ENCODE results near the gene UNC45B. TPM values are rescaled to one million over a fixed set of nuclear protein-coding genes. Genes with fewer than 3 reads are reported as not detected.

Gene UNC45B
- total and polyA plus RNA-seq, 4 donors: 0.10 to 0.24 (median 0.10) TPM

DNA sequence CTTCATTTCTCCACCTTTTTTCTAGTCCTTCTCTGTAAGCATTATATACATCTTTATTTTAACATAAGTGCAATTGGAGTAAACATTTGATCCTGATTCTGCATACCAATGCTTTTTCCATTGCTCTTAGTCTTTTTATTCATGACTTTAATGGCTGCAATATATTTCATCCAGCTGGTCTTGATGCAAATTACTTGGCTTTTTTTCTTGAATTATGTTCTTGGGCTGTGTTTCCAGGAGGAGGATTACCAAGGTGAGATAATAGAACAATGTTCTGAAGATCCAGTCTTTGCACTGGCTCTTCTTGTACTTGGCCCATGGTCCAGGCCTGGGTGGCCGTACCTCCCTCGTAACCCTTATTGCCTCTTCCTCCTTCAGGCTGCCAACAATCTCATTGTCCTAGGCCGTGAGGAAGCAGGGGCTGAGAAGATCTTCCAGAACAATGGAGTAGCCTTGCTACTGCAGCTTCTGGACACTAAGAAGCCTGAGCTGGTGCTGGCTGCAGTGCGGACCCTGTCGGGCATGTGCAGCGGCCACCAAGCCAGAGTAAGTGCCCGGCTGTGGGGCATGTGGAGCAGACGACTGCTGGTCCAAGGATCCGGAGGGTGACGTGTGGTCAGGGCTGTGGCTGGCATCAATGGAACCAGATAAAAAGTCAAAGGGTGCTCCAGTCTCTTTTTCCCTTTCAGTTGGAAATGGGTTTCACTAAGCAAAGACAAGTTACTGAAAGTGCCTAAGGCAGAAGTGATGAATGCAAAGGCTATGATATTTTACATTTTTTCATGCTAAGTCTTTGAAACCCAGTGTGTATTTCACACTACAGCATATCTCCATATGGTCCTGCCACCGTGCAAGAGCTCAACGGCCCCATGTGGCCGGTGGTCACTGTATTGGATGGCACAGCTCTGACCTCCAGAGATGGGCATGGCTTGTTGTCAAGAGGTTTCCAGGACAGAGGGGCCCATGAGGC, 6.9 kb downstream of the UNC45B start:
- no peak overlapping the region for H3K27ac ChIP-seq (ENCODE audit: low read depth, low read length)
- H3K4me3 ChIP-seq (ENCODE audit: low read depth, low read length): no peak overlapping the region
- H3K9me3 ChIP-seq (ENCODE audit: control insufficient read depth, insufficient read depth, low read length): no peaks in the 10 kb centered on the region
- no peaks in the 10 kb centered on the region for H3K27me3 ChIP-seq (ENCODE audit: control insufficient read depth, insufficient read depth, low read length)
- H3K4me1 ChIP-seq (ENCODE audit: control insufficient read depth, insufficient read depth, low read length): no peaks in the 10 kb centered on the region
- WGBS (ENCODE audit: insufficient coverage): 90% methylated on average over 13 of the region's 13 CpGs
- DNase-seq (ENCODE audit: low read depth in 4 of 6, low spot score in 6 of 6): peak in 1 of 6 donors; percentile 28
- no peaks in the 10 kb centered on the region for H3K36me3 ChIP-seq (ENCODE audit: control insufficient read depth, insufficient read depth, low read length)

- no peak overlapping the region for H3K4me3 ChIP-seq (ENCODE audit: low read depth, low read length)
- no peaks in the 10 kb centered on the region for H3K9me3 ChIP-seq (ENCODE audit: control insufficient read depth, insufficient read depth, low read length)
- H3K36me3 ChIP-seq (ENCODE audit: control insufficient read depth, insufficient read depth, low read length): no peaks in the 10 kb centered on the region
- H3K4me1 ChIP-seq (ENCODE audit: control insufficient read depth, insufficient read depth, low read length): no peaks in the 10 kb centered on the region
- WGBS (ENCODE audit: insufficient coverage): 96% methylated on average over 5 of the region's 7 CpGs
- H3K27me3 ChIP-seq (ENCODE audit: control insufficient read depth, insufficient read depth, low read length): no peaks in the 10 kb centered on the region
- no peak for DNase-seq (ENCODE audit: low read depth in 4 of 6, low spot score in 6 of 6)
- no peak overlapping the region for H3K27ac ChIP-seq (ENCODE audit: low read depth, low read length)
Measured at GRCh38 chr17:35155246-35155645, 7.6 kb downstream of the UNC45B start.

GRCh38 chr17:35159940-35160339, 12.3 kb downstream of the UNC45B start:
- peaks cover 10% of the 10 kb centered on the region for H3K27me3 ChIP-seq (ENCODE audit: control insufficient read depth, insufficient read depth, low read length)
- H3K27ac ChIP-seq (ENCODE audit: low read depth, low read length): no peak overlapping the region
- 94% methylated on average over 2 of the region's 2 CpGs for WGBS (ENCODE audit: insufficient coverage)
- H3K36me3 ChIP-seq (ENCODE audit: control insufficient read depth, insufficient read depth, low read length): no peaks in the 10 kb centered on the region
- no peak for DNase-seq (ENCODE audit: low read depth in 4 of 6, low spot score in 6 of 6)
- H3K4me3 ChIP-seq (ENCODE audit: low read depth, low read length): no peak overlapping the region
- no peaks in the 10 kb centered on the region for H3K9me3 ChIP-seq (ENCODE audit: control insufficient read depth, insufficient read depth, low read length)
- no peaks in the 10 kb centered on the region for H3K4me1 ChIP-seq (ENCODE audit: control insufficient read depth, insufficient read depth, low read length)

DNA sequence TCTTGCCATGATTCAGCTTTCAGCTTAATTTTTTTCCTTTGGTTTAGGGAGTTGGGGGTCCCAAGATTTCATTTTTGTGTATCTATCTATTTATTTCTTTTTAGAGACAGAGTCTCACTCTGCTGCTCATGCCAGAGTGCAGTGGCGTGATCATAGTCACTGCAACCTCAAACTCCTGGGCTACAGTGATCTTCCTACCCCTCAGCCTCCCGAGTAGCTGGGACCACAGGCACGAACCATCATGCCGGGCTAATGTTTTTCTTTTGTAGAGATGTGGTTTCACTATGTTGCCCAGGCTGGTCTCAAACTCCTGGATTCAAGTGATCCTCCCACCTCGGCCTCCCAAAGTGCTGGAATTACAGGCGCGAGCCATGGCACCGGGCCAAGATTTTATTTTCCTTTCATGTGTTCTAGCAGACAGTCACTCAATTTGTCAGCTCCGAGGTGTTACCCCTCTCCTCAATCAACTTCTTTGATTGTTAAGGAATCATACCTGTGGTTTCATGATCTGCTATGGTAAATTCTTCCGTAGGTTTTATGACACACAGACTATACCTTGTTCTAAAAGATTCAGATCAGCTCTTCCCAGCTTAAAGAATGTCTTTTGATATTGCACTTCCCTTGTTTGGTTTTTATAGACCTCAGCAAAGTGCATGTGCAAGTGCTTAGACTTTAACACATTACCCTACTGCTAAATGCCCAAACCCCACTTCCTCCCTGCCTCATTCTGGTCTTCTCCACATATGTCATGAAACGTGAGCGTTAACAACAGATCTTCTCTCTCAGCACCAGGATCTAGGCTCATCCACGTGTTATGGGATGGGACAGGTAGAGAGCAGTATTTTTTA, 13.0 kb downstream of the UNC45B start:
- Histone ChIP-seq H3K27me3 (ENCODE audit: control insufficient read depth, insufficient read depth, low read length) (peaks cover 10% of the 10 kb centered on the region), H3K27ac (ENCODE audit: low read depth, low read length) (no peak overlapping the region), H3K36me3 (ENCODE audit: control insufficient read depth, insufficient read depth, low read length) (no peaks in the 10 kb centered on the region), H3K9me3 (ENCODE audit: control insufficient read depth, insufficient read depth, low read length) (no peaks in the 10 kb centered on the region), H3K4me1 (ENCODE audit: control insufficient read depth, insufficient read depth, low read length) (no peaks in the 10 kb centered on the region), H3K4me3 (ENCODE audit: low read depth, low read length) (no peak overlapping the region)
- 86% methylated on average over 8 of the region's 13 CpGs for WGBS (ENCODE audit: insufficient coverage)
- no peak for DNase-seq (ENCODE audit: low read depth in 4 of 6, low spot score in 6 of 6)

DNA sequence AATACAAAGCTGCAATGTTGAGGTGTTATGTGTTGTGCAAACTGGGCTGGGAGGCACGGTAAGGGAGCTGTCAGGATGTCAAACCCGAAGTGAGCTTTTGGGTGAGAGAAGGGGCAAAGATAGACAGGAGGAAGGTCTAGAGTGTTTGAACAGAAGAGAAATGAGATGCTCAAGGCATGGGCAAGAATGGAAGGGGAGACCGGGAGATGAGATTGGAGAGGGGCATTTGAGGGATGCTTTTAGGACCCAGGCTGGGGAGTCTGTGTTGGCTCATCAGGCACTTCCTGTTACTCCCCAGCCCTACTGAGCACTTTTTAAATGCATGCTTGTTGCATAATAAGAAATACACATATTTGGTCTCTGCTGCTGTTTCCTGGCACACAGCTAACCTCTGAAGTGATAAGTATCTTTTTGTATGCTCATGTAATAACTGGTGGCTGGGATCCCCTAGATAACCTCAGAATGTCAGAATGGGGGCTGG, 13.7 kb downstream of the UNC45B start:
- Histone ChIP-seq H3K9me3 (ENCODE audit: control insufficient read depth, insufficient read depth, low read length) (no peaks in the 10 kb centered on the region), H3K27ac (ENCODE audit: low read depth, low read length) (no peak overlapping the region), H3K36me3 (ENCODE audit: control insufficient read depth, insufficient read depth, low read length) (no peaks in the 10 kb centered on the region), H3K27me3 (ENCODE audit: control insufficient read depth, insufficient read depth, low read length) (peaks cover 10% of the 10 kb centered on the region), H3K4me1 (ENCODE audit: control insufficient read depth, insufficient read depth, low read length) (no peaks in the 10 kb centered on the region), H3K4me3 (ENCODE audit: low read depth, low read length) (no peak overlapping the region)
- no peak for DNase-seq (ENCODE audit: low read depth in 4 of 6, low spot score in 6 of 6)
- 88% methylated on average over 2 of the region's 3 CpGs for WGBS (ENCODE audit: insufficient coverage)

DNA sequence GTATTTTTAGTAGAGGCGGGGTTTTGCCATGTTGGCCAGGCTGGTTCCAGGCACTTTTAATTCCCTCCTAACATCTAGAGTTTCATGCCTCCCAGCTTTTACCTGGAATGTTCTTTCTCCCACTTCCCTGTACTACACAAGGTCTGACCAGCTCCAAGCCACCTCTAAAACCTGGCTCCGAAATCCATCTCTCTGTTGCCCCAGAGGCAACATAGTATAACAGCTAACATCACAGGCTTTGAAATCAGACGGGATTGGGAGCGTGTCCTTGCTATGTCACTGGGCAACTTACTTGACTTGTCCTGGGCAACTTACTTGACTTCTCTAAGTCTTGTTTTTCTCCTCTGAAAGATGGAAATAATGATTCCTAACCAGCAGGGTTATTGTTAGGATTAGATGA, 15.1 kb downstream of the UNC45B start:
- H3K4me3 ChIP-seq (ENCODE audit: low read depth, low read length): no peak overlapping the region
- no peak overlapping the region for H3K27ac ChIP-seq (ENCODE audit: low read depth, low read length)
- no peak for DNase-seq (ENCODE audit: low read depth in 4 of 6, low spot score in 6 of 6)
- no peaks in the 10 kb centered on the region for H3K4me1 ChIP-seq (ENCODE audit: control insufficient read depth, insufficient read depth, low read length)
- WGBS (ENCODE audit: insufficient coverage): 82% methylated on average over 2 of the region's 4 CpGs
- peaks cover 10% of the 10 kb centered on the region for H3K27me3 ChIP-seq (ENCODE audit: control insufficient read depth, insufficient read depth, low read length)
- no peaks in the 10 kb centered on the region for H3K9me3 ChIP-seq (ENCODE audit: control insufficient read depth, insufficient read depth, low read length)
- H3K36me3 ChIP-seq (ENCODE audit: control insufficient read depth, insufficient read depth, low read length): no peaks in the 10 kb centered on the region

DNA sequence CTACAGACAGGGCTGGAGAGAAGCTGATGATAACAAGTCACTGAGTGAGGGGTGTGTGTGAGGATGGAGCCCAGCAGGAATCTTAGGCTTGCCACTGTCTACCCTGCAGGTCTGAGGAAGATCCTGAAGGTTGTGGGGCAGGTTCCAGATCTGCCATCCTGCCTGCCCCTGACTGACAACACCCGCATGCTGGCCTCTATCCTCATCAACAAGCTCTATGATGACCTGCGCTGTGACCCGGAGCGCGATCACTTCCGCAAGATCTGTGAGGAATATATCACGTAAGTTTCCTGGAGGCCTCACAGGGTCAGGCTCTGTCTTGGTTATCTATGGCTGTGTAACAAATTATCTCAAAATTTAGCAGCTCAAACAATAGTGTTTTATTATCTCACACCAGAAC, 16.3 kb downstream of the UNC45B start:
- DNase-seq (ENCODE audit: low read depth in 4 of 6, low spot score in 6 of 6): no peak
- no peaks in the 10 kb centered on the region for H3K36me3 ChIP-seq (ENCODE audit: control insufficient read depth, insufficient read depth, low read length)
- H3K4me1 ChIP-seq (ENCODE audit: control insufficient read depth, insufficient read depth, low read length): no peaks in the 10 kb centered on the region
- no CpG with 5 or more reads among the region's 7 CpGs for WGBS (ENCODE audit: insufficient coverage)
- H3K9me3 ChIP-seq (ENCODE audit: control insufficient read depth, insufficient read depth, low read length): no peaks in the 10 kb centered on the region
- no peak overlapping the region for H3K4me3 ChIP-seq (ENCODE audit: low read depth, low read length)
- no peak overlapping the region for H3K27ac ChIP-seq (ENCODE audit: low read depth, low read length)
- H3K27me3 ChIP-seq (ENCODE audit: control insufficient read depth, insufficient read depth, low read length): peaks cover 10% of the 10 kb centered on the region

- Histone ChIP-seq H3K4me3 (ENCODE audit: low read depth, low read length) (no peak overlapping the region), H3K36me3 (ENCODE audit: control insufficient read depth, insufficient read depth, low read length) (no peaks in the 10 kb centered on the region), H3K27ac (ENCODE audit: low read depth, low read length) (no peak overlapping the region), H3K9me3 (ENCODE audit: control insufficient read depth, insufficient read depth, low read length) (no peaks in the 10 kb centered on the region), H3K27me3 (ENCODE audit: control insufficient read depth, insufficient read depth, low read length) (peaks cover 10% of the 10 kb centered on the region), H3K4me1 (ENCODE audit: control insufficient read depth, insufficient read depth, low read length) (no peaks in the 10 kb centered on the region)
- WGBS (ENCODE audit: insufficient coverage): 67% methylated on average over 2 of the region's 5 CpGs
- no peak for DNase-seq (ENCODE audit: low read depth in 4 of 6, low spot score in 6 of 6)
Measured at GRCh38 chr17:35164716-35165115, 17.1 kb downstream of the UNC45B start.

DNA sequence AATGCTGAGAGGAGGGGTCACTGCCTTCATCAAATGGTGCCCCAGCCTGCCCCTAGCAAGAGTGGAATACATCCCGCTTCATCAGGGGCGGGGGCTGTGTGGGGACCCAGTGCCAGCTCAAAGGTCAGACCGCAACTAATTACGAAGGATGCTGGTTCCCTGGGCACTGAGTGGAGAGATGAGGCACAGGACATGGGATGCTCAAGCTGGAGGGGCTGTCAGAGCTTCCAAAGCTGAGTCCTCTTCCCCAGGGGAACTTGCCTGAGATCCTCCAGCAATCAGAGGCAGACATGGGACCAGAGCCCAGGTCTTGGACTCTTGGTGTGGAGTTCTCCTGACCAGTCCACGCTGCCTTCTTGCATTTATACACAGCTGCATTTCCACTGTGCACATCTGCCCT, 18.9 kb downstream of the UNC45B start:
- Histone ChIP-seq H3K27me3 (ENCODE audit: control insufficient read depth, insufficient read depth, low read length) (peaks cover 7% of the 10 kb centered on the region), H3K27ac (ENCODE audit: low read depth, low read length) (no peak overlapping the region), H3K36me3 (ENCODE audit: control insufficient read depth, insufficient read depth, low read length) (no peaks in the 10 kb centered on the region), H3K9me3 (ENCODE audit: control insufficient read depth, insufficient read depth, low read length) (no peaks in the 10 kb centered on the region), H3K4me1 (ENCODE audit: control insufficient read depth, insufficient read depth, low read length) (no peaks in the 10 kb centered on the region), H3K4me3 (ENCODE audit: low read depth, low read length) (no peak overlapping the region)
- DNase-seq (ENCODE audit: low read depth in 4 of 6, low spot score in 6 of 6): no peak
- 80% methylated on average over 4 of the region's 5 CpGs for WGBS (ENCODE audit: insufficient coverage)

Measured in spinal cord (tissue), 10 donors.